ENCODE measurements around the gene CCNE1.

Gene CCNE1

GRCh38 chr19:29811125-29812079, at the start of gene CCNE1:
CCNE1 (plus strand) TSS chr19:29811991; CDS start chr19:29812556, 565 bp downstream.
- in situ Hi-C loops (cut with HindIII; ENCODE audit: low sequenced_read_pairs) = no loop called here

GRCh38 chr19:29763196-29763595, 48.6 kb upstream of the CCNE1 start:
- in situ Hi-C loops (cut with HindIII; ENCODE audit: low sequenced_read_pairs) = no loop called here

GRCh38 chr19:29764361-29764760, 47.4 kb upstream of the CCNE1 start:
- in situ Hi-C loops (cut with HindIII; ENCODE audit: low sequenced_read_pairs) = no loop called here

- in situ Hi-C loops (cut with HindIII; ENCODE audit: low sequenced_read_pairs) = no loop called here
Measured at GRCh38 chr19:29766100-29766499, 45.7 kb upstream of the CCNE1 start.

- in situ Hi-C loops (cut with HindIII; ENCODE audit: low sequenced_read_pairs) = no loop called here
Measured at GRCh38 chr19:29767039-29767735, 44.6 kb upstream of the CCNE1 start.

GRCh38 chr19:29768166-29768565, 43.6 kb upstream of the CCNE1 start:
- in situ Hi-C loops (cut with HindIII; ENCODE audit: low sequenced_read_pairs) = no loop called here

GRCh38 chr19:29769997-29770396, 41.8 kb upstream of the CCNE1 start:
- in situ Hi-C loops (cut with HindIII; ENCODE audit: low sequenced_read_pairs) = no loop called here

GRCh38 chr19:29770648-29771047, 41.1 kb upstream of the CCNE1 start:
- in situ Hi-C loops (cut with HindIII; ENCODE audit: low sequenced_read_pairs) = no loop called here

- in situ Hi-C loops (cut with HindIII; ENCODE audit: low sequenced_read_pairs) = no loop called here
Measured at GRCh38 chr19:29771708-29772414, 39.9 kb upstream of the CCNE1 start.

- in situ Hi-C loops (cut with HindIII; ENCODE audit: low sequenced_read_pairs) = no loop called here
Measured at GRCh38 chr19:29772696-29773095, 39.1 kb upstream of the CCNE1 start.

- in situ Hi-C loops (cut with HindIII; ENCODE audit: low sequenced_read_pairs) = no loop called here
Measured at GRCh38 chr19:29773141-29773540, 38.6 kb upstream of the CCNE1 start.

GRCh38 chr19:29774126-29774525, 37.7 kb upstream of the CCNE1 start:
- in situ Hi-C loops (cut with HindIII; ENCODE audit: low sequenced_read_pairs) = no loop called here

GRCh38 chr19:29777781-29778309, 33.9 kb upstream of the CCNE1 start:
- in situ Hi-C loops (cut with HindIII; ENCODE audit: low sequenced_read_pairs) = no loop called here

- in situ Hi-C loops (cut with HindIII; ENCODE audit: low sequenced_read_pairs) = no loop called here
Measured at GRCh38 chr19:29779921-29780320, 31.9 kb upstream of the CCNE1 start.

GRCh38 chr19:29781386-29782259, 30.2 kb upstream of the CCNE1 start:
- in situ Hi-C loops (cut with HindIII; ENCODE audit: low sequenced_read_pairs) = no loop called here

GRCh38 chr19:29782260-29782580, 29.6 kb upstream of the CCNE1 start:
- in situ Hi-C loops (cut with HindIII; ENCODE audit: low sequenced_read_pairs) = no loop called here

GRCh38 chr19:29783627-29784190, 28.1 kb upstream of the CCNE1 start:
- in situ Hi-C loops (cut with HindIII; ENCODE audit: low sequenced_read_pairs) = no loop called here

- in situ Hi-C loops (cut with HindIII; ENCODE audit: low sequenced_read_pairs) = no loop called here
Measured at GRCh38 chr19:29784598-29785223, 27.1 kb upstream of the CCNE1 start.

- in situ Hi-C loops (cut with HindIII; ENCODE audit: low sequenced_read_pairs) = no loop called here
Measured at GRCh38 chr19:29785360-29785759, 26.4 kb upstream of the CCNE1 start.

Measured in DLD1 (cell line).